ENCODE measurements around the gene ASRGL1. TPM values are rescaled to one million over a fixed set of nuclear protein-coding genes. Genes with fewer than 3 reads are reported as not detected.

The ASRGL1 gene
- total RNA-seq, 4 donors from 2014 or later, result 0.38 to 12.6 (median 2.8) TPM

DNA sequence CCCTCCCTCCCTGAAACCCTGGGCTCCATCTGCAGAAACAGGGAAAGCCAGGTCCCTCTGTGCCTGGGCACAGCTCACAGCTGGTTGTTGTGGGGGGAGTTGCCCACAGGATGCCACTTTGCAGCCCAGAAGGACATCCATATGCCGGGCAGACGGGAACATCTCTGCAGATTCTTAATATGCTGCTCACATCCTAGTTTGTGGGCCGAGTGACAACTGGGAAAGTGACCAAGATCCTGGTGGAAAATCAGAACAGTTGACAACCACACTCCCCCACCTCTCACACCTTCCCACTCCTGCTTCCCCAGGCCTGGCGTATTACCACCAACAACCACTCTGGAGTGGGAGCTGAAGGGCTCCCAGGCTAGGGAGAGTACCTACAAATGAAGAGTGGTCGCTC is 74.3 kb downstream of the ASRGL1 start:
- intact Hi-C loops (cut with DNase I; ENCODE audit: low total_unique reads), result no loop called here
- DNase-seq (ENCODE audit: low spot score in 2 of 2), result no peak
- H3K4me3 ChIP-seq (ENCODE audit: low read depth, poor library complexity, severe bottlenecking), result no peak overlapping the region
- TF ChIP-seq, protein P1, sequence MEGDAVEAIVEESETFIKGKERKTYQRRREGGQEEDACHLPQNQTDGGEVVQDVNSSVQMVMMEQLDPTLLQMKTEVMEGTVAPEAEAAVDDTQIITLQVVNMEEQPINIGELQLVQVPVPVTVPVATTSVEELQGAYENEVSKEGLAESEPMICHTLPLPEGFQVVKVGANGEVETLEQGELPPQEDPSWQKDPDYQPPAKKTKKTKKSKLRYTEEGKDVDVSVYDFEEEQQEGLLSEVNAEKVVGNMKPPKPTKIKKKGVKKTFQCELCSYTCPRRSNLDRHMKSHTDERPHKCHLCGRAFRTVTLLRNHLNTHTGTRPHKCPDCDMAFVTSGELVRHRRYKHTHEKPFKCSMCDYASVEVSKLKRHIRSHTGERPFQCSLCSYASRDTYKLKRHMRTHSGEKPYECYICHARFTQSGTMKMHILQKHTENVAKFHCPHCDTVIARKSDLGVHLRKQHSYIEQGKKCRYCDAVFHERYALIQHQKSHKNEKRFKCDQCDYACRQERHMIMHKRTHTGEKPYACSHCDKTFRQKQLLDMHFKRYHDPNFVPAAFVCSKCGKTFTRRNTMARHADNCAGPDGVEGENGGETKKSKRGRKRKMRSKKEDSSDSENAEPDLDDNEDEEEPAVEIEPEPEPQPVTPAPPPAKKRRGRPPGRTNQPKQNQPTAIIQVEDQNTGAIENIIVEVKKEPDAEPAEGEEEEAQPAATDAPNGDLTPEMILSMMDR (IDR thresholded peaks at IDR 0.05), result no peak
- TF ChIP-seq POLR2A (IDR thresholded peaks at IDR 0.05), result no peak
- WGBS, 2 donors, result 43 to 67% methylated on average over 5 of the region's 5 CpGs

DNA sequence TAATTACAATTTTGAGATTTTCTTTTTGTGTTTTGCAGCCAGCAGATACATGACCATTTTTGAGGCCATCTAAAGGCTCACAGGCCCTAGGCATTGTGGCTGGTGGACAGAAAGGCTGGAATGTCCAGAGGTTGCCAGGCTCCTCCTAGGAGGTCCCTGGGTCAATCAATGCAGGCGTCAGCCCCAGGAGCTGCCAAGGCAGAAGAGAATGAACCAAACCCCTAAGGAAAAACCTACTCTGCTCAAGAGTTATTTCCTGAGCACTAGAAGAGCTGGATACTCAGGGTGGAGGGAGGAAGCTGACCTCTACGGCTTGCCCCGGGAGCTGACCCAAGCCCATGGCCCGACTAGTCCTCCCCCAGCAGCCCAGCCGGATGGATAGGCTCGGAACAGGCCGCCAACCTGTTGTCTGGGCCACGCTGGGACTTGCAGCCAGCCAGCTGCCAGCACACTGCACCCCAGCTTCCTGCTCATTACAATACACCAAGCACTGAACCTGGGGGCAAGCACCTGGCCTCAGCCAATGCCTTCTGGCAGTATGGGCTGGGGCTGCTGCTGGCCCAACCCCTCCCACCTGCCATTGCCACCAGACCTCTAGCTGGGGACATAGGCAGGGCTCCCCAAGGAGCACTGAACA is 75.9 kb downstream of the ASRGL1 start:
- no peak for TF ChIP-seq POLR2A (IDR thresholded peaks at IDR 0.05)
- DNase-seq (ENCODE audit: low spot score in 2 of 2), result no peak
- intact Hi-C loops (cut with DNase I; ENCODE audit: low total_unique reads), result no loop called here
- 27 to 42% methylated on average over 1 to 4 of the region's 8 CpGs for WGBS, 2 donors
- no peak overlapping the region for H3K4me3 ChIP-seq (ENCODE audit: low read depth, poor library complexity, severe bottlenecking)

DNA sequence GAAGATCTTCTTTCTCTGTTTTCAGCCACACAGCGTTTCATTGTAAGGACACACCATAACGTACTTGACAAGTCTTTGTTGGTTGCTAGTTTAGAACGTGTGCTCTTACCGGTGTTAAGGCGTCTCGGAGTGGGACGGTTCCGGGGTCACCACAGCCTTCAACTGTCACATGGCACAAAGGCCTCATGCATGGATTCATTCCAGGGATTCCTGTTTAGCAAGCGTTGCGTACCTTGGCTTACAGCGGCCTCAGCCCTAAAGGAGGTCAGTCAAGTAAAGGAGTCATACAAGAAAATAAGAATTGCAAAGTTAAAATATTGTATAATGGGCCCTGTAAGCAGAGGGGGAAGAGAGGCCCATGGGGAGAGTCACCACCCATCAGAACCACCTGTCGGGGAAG is 79.3 kb downstream of the ASRGL1 start:
- 94 to 95% methylated on average over 12 of the region's 12 CpGs for WGBS, 2 donors
- no peak for DNase-seq (ENCODE audit: low spot score in 2 of 2)
- intact Hi-C loops (cut with DNase I; ENCODE audit: low total_unique reads), result no loop called here

DNA sequence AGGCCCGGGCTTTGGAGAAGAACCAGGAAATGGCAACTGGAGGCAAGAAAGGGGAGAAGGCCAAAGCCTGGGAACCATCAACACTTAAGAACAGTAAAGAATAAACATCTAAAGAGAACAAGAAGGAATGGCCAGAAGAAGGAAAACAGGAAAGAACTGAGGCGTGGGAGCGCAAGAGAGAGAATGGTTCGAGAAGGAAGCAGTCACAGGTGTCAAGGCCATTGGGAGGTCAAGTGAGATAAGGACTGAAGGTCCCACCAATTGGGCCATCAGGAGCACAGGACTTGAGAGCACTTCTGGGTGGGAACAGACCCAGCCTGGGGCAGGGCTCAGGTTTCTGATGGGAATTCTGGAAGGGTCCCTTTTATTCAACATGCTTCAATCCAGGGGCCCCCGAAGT is 80.9 kb downstream of the ASRGL1 start:
- TF ChIP-seq POLR2A (IDR thresholded peaks at IDR 0.05), result no peak
- intact Hi-C loops (cut with DNase I; ENCODE audit: low total_unique reads), result no loop called here
- no peak overlapping the region for H3K4me3 ChIP-seq (ENCODE audit: low read depth, poor library complexity, severe bottlenecking)
- no peak for DNase-seq (ENCODE audit: low spot score in 2 of 2)
- 93 to 97% methylated on average over 5 of the region's 5 CpGs for WGBS, 2 donors

More for the DNA sequence above, 79.3 kb downstream of the ASRGL1 start:
- no peak for TF ChIP-seq POLR2A (IDR thresholded peaks at IDR 0.05)
- TF ChIP-seq, protein P1 (IDR thresholded peaks at IDR 0.05), result no peak
- H3K4me3 ChIP-seq (ENCODE audit: low read depth, poor library complexity, severe bottlenecking), result no peak overlapping the region

DNA sequence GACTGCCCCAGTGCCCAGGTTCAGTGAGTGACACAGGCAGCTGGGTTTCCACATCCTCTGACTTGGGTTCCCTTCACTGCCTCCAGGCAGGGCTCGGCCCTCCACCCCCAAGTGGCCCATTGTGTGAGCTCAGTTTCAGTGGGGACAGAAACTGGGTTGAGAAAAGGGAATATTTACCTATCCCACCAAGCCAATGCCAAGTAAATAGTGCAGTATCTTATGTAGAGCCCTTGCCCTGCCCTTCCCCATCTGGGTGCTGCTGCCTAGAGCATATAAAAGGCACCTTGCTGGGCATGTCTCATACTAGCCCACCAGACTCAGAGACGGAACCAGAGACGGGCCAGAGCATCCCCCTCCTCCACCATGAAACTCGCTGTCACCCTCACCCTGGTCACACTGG is 81.5 kb downstream of the ASRGL1 start, which contains the start of gene SCGB1A1:
SCGB1A1 (plus strand) TSS at position 301 of the 400 bp plus-strand sequence; CDS start at position 364, 63 bp downstream.
- DNase-seq (ENCODE audit: low spot score in 2 of 2), result no peak
- 76 to 88% methylated on average over 3 to 4 of the region's 4 CpGs for WGBS, 2 donors
- intact Hi-C loops (cut with DNase I; ENCODE audit: low total_unique reads), result no loop called here
- TF ChIP-seq POLR2A (IDR thresholded peaks at IDR 0.05), result no peak
- TF ChIP-seq, protein P1 (IDR thresholded peaks at IDR 0.05), result no peak
- H3K4me3 ChIP-seq (ENCODE audit: low read depth, poor library complexity, severe bottlenecking), result no peak within 1 kb of the TSS

DNA sequence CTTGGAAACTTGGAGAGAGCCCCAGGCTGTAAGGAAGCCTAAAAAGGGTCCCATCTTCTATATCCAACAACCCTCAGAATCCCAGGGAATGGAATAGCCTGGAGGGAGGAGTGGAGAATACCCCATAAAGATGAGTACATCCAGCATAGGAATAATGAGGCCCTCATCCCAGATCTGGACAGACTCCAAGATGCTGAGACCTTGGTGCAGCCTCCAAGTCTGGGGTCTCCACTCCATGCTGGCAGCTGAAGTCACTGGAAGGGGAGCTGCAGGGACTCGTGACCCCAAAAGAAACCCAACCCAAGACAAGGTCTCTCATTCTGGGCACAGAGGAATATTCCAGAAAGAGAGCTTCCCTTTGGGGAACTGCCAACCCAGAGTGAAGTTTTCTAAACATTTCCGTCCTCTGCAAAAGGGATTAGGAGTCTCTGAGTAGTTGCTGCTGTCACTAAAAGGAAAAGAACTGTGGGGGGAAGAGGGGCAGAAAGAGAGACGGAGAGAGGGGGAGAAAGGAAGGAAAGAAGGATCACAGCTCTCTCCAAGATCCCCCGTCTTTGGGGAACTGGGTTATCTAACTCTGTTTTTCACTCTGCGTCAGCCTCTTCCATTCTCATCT is 82.2 kb downstream of the ASRGL1 start:
- no peak overlapping the region for H3K4me3 ChIP-seq (ENCODE audit: low read depth, poor library complexity, severe bottlenecking)
- 37 to 50% methylated on average over 5 of the region's 5 CpGs for WGBS, 2 donors
- no peak for DNase-seq (ENCODE audit: low spot score in 2 of 2)
- intact Hi-C loops (cut with DNase I; ENCODE audit: low total_unique reads), result no loop called here
- no peak for TF ChIP-seq POLR2A (IDR thresholded peaks at IDR 0.05)
- TF ChIP-seq, protein P1 (IDR thresholded peaks at IDR 0.05), result no peak
